SKM-1 treated with dmso at 0.1 percent for 144 hours (cell line): ENCODE data around the gene ATIC.

Experiments used
- DNase-seq: peaks from one replicate; lab custom pipeline; 2025; ENCODE audit not compliant: unreplicated experiment; lab: John Stamatoyannopoulos, UW

Gene ATIC

GRCh38 chr2:215314896-215315295 is 3.0 kb downstream of the ATIC start:
- no peak for DNase-seq

- no peak for DNase-seq
Measured at GRCh38 chr2:215315301-215315700, 3.4 kb downstream of the ATIC start.

GRCh38 chr2:215316336-215316735 is 4.5 kb downstream of the ATIC start:
- no peak for DNase-seq

GRCh38 chr2:215319500-215319899 is 7.6 kb downstream of the ATIC start:
- DNase-seq, result no peak

- DNase-seq, result no peak
Measured at GRCh38 chr2:215320102-215320501, 8.2 kb downstream of the ATIC start.

- no peak for DNase-seq
Measured at GRCh38 chr2:215320679-215321078, 8.8 kb downstream of the ATIC start.

GRCh38 chr2:215324811-215325210 is 13.0 kb downstream of the ATIC start:
- no peak for DNase-seq

GRCh38 chr2:215328066-215328465 is 16.2 kb downstream of the ATIC start:
- DNase-seq, result no peak

GRCh38 chr2:215332872-215333595 is 21.2 kb downstream of the ATIC start:
- DNase-seq, result no peak

- no peak for DNase-seq
Measured at GRCh38 chr2:215338883-215339679, 27.2 kb downstream of the ATIC start.

GRCh38 chr2:215347878-215348277 is 36.0 kb downstream of the ATIC start:
- DNase-seq, result no peak

GRCh38 chr2:215352602-215353001 is 40.7 kb downstream of the ATIC start:
- no peak for DNase-seq

GRCh38 chr2:215354771-215355695 is 43.2 kb downstream of the ATIC start:
- DNase-seq, result no peak

- no peak for DNase-seq
Measured at GRCh38 chr2:215355801-215356200, 43.9 kb downstream of the ATIC start.

GRCh38 chr2:215356334-215356947 is 44.6 kb downstream of the ATIC start:
- DNase-seq, result no peak

- DNase-seq, result no peak
Measured at GRCh38 chr2:215356948-215357461, 45.1 kb downstream of the ATIC start.

- DNase-seq, result no peak
Measured at GRCh38 chr2:215357660-215358059, 45.8 kb downstream of the ATIC start.

- DNase-seq, result no peak
Measured at GRCh38 chr2:215358312-215358845, 46.5 kb downstream of the ATIC start.

GRCh38 chr2:215358891-215359575 is 47.2 kb downstream of the ATIC start:
- DNase-seq, result no peak

GRCh38 chr2:215359576-215359922 is 47.7 kb downstream of the ATIC start:
- no peak for DNase-seq
